PC-9 (cell line): ENCODE data around the gene EPB41L4A. TPM values are rescaled to one million over a fixed set of nuclear protein-coding genes. Genes with fewer than 3 reads are reported as not detected.

ENCODE experiments used
- BruUV-seq: library from RNA; stranded (reverse); fragments of 400-500 nt; replicated peaks from 2 replicates; lab custom pipeline; 2021; lab: Mats Ljungman, UMichigan
- CTCF ChIA-PET: fragments of 300-600 bp; sonication (Branson Sonifier 250); formaldehyde crosslinking; loops from one replicate; lab custom pipeline; 2022; ENCODE audit warnings: antibody characterized with exemption; lab: Charles Lee
- POLR2A ChIA-PET: fragments of 300-600 bp; sonication (Branson Sonifier 250); formaldehyde crosslinking; loops from one replicate; lab custom pipeline; 2022; ENCODE audit warnings: antibody characterized with exemption; ENCODE audit not compliant: unreplicated experiment; lab: Charles Lee
- DNase-seq, 2 experiments: peaks; one replicate each; pipeline versions ENCODE4 v3.0.0 to v3.0.0-alpha.2; 2015 to 2022; ENCODE audit warnings: mixed read lengths in 1 of 2
- H2AFZ ChIP-seq: fragments of 200-600 bp; sonication (generic); 2 replicates; pipeline ENCODE4 v1.8.1; 2017; ENCODE audit warnings: antibody characterized with exemption
- H3F3A ChIP-seq: fragments of 200-600 bp; sonication (generic); 2 replicates; pipeline ENCODE4 v1.8.1; 2017; ENCODE audit warnings: antibody characterized with exemption, mild to moderate bottlenecking, low read depth; ENCODE audit not compliant: insufficient read depth
- H3K27ac ChIP-seq: fragments of 200-600 bp; sonication (generic); 2 replicates; pipeline ENCODE4 v1.6.1; 2016; ENCODE audit warnings: mixed run types
- H3K27me3 ChIP-seq: fragments of 200-600 bp; sonication (generic); 2 replicates; pipeline ENCODE4 v1.6.1; 2016; ENCODE audit warnings: low read depth, mixed run types; ENCODE audit not compliant: insufficient read depth
- H3K36me3 ChIP-seq: fragments of 200-600 bp; sonication (generic); 2 replicates; pipeline ENCODE4 v1.6.1; 2016; ENCODE audit warnings: low read depth, mixed run types
- H3K4me1 ChIP-seq: fragments of 200-600 bp; sonication (generic); replicated peaks from 2 replicates; pipeline ENCODE4 v1.6.1; 2016; ENCODE audit warnings: mixed run types; ENCODE audit not compliant: insufficient read depth
- H3K4me2 ChIP-seq: fragments of 200-600 bp; sonication (generic); 2 replicates; pipeline ENCODE4 v1.6.1; 2017; ENCODE audit warnings: mixed run types
- H3K4me3 ChIP-seq: fragments of 200-600 bp; sonication (generic); 2 replicates; pipeline ENCODE4 v1.6.1; 2016; ENCODE audit warnings: mixed run types
- H3K79me2 ChIP-seq: fragments of 200-600 bp; sonication (generic); 2 replicates; pipeline ENCODE4 v1.6.1; 2017; ENCODE audit warnings: low read depth, mixed run types
- H3K9me2 ChIP-seq: fragments of 200-600 bp; sonication (generic); 2 replicates; pipeline ENCODE4 v1.8.1; 2017; ENCODE audit warnings: mild to moderate bottlenecking; ENCODE audit not compliant: insufficient read depth
- H3K9me3 ChIP-seq: fragments of 200-600 bp; sonication (generic); 2 replicates; pipeline ENCODE4 v1.8.1; 2016; ENCODE audit warnings: low read depth; ENCODE audit not compliant: insufficient read depth
- H4K20me1 ChIP-seq: fragments of 200-600 bp; sonication (generic); 2 replicates; pipeline ENCODE4 v1.8.1; 2017; ENCODE audit not compliant: insufficient read depth
- CTCF ChIP-seq: fragments of 200-600 bp; sonication (generic); conservative IDR thresholded peaks from 2 replicates; pipeline ENCODE4 v1.6.1; 2017; ENCODE audit warnings: mixed run types, antibody characterized with exemption, mild to moderate bottlenecking, moderate library complexity
- EZH2 ChIP-seq: fragments of 200-600 bp; sonication (generic); IDR thresholded peaks from 2 replicates; pipeline ENCODE4 v1.8.0; 2017; ENCODE audit warnings: antibody characterized with exemption, low read depth
- intact Hi-C: fragments of 100-400 bp; cut with micrococcal nuclease; formaldehyde crosslinking; loops from one replicate; pipeline ENCODE4 v1.10.0; 2022; ENCODE audit not compliant: unreplicated experiment
- total RNA-seq: library from RNA; stranded (reverse); gene quantifications from 2 replicates; pipeline ENCODE4 v1.2.3, GENCODE V29; 2021

Gene EPB41L4A
- total RNA-seq, 1 experiment from 2014 or later = 9.4 TPM

GRCh38 chr5:112189391-112189790 is 229.7 kb downstream of the EPB41L4A start:
- no peak overlapping the region for H2AFZ ChIP-seq
- H3K36me3 ChIP-seq = no peaks in the 10 kb centered on the region
- ChIA-PET CTCF (no interaction called here), POLR2A (no interaction called here)
- no peaks in the 10 kb centered on the region for H3K9me2 ChIP-seq
- intact Hi-C loops = no loop called here
- no peaks in the 10 kb centered on the region for H3K27me3 ChIP-seq
- no peak overlapping the region for H3K4me2 ChIP-seq
- no peaks in the 10 kb centered on the region for H3K4me1 ChIP-seq
- H3F3A ChIP-seq = no peaks in the 10 kb centered on the region
- no peaks in the 10 kb centered on the region for H3K9me3 ChIP-seq
- BruUV-seq = no TSS peak
- TF ChIP-seq EZH2 (no peak), CTCF (no peak)
- no peak for DNase-seq
- H3K4me3 ChIP-seq = no peak overlapping the region
- no peak overlapping the region for H3K27ac ChIP-seq
- no peaks in the 10 kb centered on the region for H4K20me1 ChIP-seq
- no peaks in the 10 kb centered on the region for H3K79me2 ChIP-seq

GRCh38 chr5:112186401-112186990 is 232.6 kb downstream of the EPB41L4A start:
- H4K20me1 ChIP-seq = no peaks in the 10 kb centered on the region
- ChIA-PET POLR2A (no interaction called here), CTCF (no interaction called here)
- H3K27ac ChIP-seq = no peak overlapping the region
- intact Hi-C loops = no loop called here
- H2AFZ ChIP-seq = no peak overlapping the region
- no peak overlapping the region for H3K4me3 ChIP-seq
- no peaks in the 10 kb centered on the region for H3K9me3 ChIP-seq
- TF ChIP-seq EZH2 = no peak
- TF ChIP-seq CTCF = peak; percentile 59
- peaks cover 7% of the 10 kb centered on the region; the same call in 1 of the 2 replicates for H3F3A ChIP-seq
- H3K9me2 ChIP-seq = no peaks in the 10 kb centered on the region
- 0 out of 2 replicates have a peak, but pooled peaks cover 14% of the 10 kb centered on the region for H3K4me1 ChIP-seq
- no peaks in the 10 kb centered on the region for H3K27me3 ChIP-seq
- no peaks in the 10 kb centered on the region for H3K36me3 ChIP-seq
- H3K4me2 ChIP-seq = no peak overlapping the region
- H3K79me2 ChIP-seq = no peaks in the 10 kb centered on the region
- DNase-seq = no peak
- BruUV-seq = no TSS peak

GRCh38 chr5:112183874-112184273 is 235.2 kb downstream of the EPB41L4A start:
- Histone ChIP-seq H3K9me2 (no peaks in the 10 kb centered on the region), H3K4me2 (no peak overlapping the region), H3K4me3 (no peak overlapping the region), H3K4me1 (0 out of 2 replicates have a peak, but pooled peaks cover 14% of the 10 kb centered on the region), H4K20me1 (no peaks in the 10 kb centered on the region), H3K79me2 (no peaks in the 10 kb centered on the region), H3F3A (peaks cover 7% of the 10 kb centered on the region), H3K36me3 (no peaks in the 10 kb centered on the region), H2AFZ (no peak overlapping the region), H3K27me3 (no peaks in the 10 kb centered on the region), H3K27ac (no peak overlapping the region), H3K9me3 (no peaks in the 10 kb centered on the region)
- TF ChIP-seq EZH2 (no peak), CTCF (no peak)
- intact Hi-C loops = loop anchor here (5.0 kb wide), 1 partner anchor 48 kb away; no protein-coding TSS in a partner anchor
- no peak for DNase-seq
- CTCF ChIA-PET = no interaction called here
- BruUV-seq = no TSS peak
- POLR2A ChIA-PET = no interaction called here
